ENCODE measurements around the gene SEMA4D.

SEMA4D gene

DNA sequence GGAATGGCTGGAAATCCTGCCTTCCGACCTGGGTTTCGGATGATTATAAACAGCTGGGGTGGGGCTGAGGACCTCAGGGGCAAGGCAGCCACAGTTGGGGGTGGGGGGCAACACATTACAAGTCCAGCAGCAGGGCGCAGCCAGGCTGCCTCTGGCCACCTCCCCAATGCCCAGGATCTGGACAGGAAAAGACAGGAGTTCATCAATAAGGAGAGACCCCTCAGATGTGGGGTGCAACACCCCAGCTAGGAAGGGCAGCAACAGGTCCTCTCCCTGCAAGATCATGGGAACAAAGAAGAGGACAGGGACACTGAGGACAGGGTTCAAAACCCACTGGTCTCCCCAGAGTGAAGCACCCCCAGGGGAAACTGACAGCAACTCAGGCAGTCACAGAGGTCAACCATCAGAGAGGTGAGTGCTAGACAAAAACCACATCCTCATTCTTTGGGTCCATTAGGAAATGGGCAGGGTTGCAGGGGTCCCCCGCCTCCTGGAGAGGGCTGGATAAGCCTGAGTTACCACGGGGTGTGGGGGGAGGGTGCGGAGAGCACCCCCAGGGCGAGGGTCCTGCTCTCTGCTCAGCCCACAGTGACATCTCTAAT, 33.5 kb downstream of the SEMA4D start:
- DNase-seq, result peak; percentile 11

DNA sequence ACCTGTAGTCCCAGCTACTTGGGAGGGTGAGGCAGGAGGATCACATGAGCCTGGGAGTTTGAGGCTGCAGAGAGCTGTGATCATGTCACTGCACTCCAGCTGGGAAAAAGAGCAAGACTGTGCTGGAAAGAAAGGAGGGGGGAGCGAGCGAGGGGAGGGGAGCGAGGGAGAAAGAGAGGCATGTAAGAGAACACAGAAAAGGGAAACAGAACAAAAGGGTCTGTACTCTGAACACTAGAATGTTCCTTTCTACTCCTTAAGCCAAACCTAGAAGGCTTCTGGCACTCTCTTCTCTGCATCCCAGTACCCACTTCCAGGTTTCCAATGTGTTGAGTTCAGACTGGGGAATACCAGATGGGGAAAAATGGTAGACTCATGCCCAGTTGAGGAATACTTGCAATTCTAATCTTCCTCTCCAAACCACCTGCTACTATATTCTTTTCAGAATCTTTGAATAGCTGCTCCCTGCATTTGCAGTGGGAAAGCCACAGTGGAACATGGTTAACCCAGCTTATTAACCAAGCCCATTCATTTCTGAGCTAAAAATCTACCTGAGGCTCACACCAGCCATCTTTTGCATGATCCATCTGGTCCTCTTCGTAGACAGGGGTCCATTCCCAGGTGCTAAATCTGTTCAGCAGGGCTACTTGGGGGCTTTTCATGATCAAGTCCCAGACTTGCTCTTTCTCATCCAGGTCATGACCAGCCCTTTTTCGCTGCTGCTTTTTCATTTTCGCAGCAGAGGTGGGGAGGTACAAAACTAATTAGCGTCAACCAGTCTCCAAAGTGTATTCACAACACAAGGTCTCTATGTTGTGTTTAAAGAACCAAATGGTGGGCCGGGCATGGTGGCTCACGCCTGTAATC, 34.9 kb downstream of the SEMA4D start:
- DNase-seq, result no peak

DNA sequence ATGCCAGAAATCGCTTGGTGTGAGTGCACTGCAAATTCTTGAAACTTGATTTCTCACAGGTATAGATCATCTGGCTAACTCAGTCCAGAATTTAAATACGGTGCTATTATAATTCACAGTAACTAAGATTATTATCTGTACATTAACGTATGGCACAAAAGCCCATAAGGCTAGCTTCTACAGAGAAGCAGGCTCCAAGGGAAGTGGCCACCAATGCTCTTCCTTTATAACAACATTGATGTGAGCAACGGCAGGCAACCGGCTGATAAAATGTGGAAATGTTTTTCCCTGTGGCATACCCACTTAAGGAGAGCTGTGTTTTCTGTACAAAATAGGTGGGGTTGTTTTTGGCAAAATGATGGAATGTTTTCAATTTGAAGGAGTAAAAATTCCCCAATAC, 35.7 kb downstream of the SEMA4D start:
- DNase-seq, result no peak

DNA sequence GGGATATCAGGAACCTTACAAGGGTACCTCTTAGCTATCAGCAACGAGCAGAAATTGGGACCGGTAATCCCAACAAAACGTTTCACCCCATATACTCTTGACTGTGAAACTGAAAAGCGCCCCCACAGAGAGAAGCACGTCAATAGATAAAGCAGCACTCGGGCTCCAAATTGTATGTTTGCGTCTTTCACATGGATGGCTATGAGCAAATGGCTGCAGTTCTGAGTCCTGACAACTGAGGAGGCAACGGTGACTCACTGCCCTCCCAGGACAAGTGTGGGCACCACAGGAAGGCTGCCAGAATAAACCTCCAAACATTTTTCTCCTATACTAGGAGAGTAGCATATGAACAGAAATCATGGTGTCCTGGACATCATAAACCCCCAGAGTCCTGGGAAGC, 36.6 kb downstream of the SEMA4D start:
- no peak for DNase-seq

- DNase-seq, result no peak
Measured at GRCh38 chr9:89460551-89460950, 37.4 kb downstream of the SEMA4D start.

DNA sequence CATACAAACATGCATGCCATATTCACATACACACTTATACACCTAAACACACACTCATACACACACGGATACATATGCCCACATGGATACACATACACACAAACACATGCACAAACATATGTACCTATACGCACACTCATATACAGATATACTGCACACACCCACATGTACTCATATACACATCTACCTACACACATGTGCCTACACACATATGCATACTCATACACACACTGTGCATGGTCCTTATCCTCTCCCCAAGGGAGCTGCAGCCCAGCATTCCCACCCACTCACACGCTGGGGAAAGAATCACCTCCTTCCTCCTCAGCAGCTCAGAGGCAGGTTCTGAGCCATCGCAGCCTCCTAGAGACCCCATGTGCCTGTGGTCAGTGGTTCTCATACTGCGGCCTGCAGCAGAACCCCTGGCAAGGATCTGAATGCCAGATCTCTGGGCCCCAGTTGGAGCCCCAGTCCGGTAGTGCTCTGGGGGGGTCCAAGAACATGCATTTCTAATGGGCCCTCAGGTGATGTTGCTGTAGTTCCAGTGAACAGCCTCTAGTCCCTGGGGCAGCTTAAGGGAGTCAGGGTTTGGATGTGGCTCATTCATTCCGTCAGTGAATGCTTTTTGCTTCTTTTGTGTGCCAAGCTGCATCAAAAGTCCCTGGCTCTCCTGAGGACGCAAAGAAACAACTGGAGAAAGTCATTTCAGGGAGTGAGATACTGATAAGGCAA, 39.0 kb downstream of the SEMA4D start:
- no peak for DNase-seq

DNA sequence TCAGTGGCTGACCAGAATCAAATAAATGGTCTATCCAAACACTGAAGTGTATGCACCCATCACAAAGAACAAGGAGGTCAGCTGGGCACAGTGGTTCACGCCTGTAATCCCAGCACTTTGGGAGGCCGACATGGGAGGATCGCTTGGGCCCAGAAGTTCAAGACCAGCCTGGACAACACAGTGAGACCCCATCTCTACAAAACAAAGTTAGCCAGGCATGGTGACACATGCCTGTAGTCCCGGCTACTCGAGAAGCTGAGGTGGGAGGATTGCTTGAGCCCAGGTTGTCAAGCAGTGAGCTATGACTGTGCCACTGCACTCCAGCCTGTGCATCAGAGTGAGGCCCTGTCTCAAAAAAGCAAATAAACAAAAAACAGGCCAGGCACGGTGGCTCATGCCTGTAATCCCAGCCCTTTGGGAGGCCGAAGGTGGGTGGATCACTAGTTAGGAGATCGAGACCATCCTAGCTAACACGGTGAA, 40.5 kb downstream of the SEMA4D start:
- no peak for DNase-seq

DNA sequence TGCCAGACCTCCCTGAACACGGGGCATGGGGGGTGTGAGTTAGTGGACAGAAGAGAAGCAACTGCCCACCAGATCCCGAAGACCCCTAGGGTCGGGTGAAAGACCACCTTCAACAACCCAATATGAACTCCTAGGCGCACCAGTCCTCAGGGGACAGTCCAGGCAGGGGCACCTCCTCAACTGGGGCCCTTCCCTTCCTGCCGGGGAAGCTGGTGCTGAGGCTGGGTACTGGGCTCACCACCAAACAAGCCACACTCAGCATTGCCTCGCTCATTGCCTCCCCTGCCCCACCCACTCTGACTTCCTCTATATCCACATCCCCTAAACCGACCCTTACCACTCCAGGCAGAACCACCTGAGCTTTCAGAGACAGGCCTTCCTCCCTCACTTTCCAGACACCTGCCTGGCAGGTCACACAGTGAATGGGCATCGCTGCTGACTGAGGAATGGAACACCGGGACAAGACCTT, 42.5 kb downstream of the SEMA4D start:
- DNase-seq, result no peak

GRCh38 chr9:89454498-89455355, 43.2 kb downstream of the SEMA4D start:
- DNase-seq, result no peak

- DNase-seq, result no peak
Measured at GRCh38 chr9:89453452-89453851, 44.5 kb downstream of the SEMA4D start.

DNA sequence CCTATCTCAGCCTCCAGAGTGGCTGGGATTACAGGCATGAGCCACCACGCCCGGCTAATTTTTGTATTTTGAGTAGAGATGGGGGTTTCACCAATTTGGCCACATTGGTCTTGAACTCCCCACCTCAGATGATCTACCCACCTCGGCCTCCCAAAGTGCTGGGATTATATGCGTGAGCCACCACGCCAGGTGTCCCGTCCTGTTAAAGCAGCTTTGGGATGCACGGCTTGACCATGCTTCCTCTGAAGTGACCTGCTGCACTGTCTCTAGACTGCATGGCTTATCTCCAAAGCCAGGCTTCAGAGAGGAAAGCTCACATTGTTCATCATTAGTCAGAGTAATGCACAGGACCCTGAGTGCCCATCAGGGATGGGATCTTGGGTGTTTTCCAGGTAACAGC, 45.4 kb downstream of the SEMA4D start:
- DNase-seq, result no peak

DNA sequence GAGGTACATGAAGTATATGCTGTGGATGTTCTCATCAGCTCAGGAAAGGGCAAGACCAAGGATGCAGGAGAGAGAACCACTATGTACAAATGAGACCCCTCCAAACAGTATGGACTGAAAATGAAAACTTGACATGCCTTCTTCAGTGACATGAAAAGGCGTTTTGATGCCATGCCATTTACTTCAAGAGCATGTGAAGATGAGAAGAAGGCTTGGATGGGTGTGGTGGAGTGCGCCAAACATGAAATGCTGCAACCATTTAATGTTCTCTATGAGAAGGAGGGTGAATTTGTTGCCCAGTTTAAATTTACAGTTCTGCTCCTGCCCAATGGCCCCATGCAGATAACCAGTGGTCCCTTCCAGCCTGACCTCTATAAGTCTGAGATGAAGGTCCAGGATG, 47.7 kb downstream of the SEMA4D start:
- no peak for DNase-seq

- DNase-seq, result no peak
Measured at GRCh38 chr9:89449261-89449671, 48.6 kb downstream of the SEMA4D start.

- no peak for DNase-seq
Measured at GRCh38 chr9:89448821-89449220, 49.1 kb downstream of the SEMA4D start.

GRCh38 chr9:89448381-89448780, 49.5 kb downstream of the SEMA4D start:
- no peak for DNase-seq

DNA sequence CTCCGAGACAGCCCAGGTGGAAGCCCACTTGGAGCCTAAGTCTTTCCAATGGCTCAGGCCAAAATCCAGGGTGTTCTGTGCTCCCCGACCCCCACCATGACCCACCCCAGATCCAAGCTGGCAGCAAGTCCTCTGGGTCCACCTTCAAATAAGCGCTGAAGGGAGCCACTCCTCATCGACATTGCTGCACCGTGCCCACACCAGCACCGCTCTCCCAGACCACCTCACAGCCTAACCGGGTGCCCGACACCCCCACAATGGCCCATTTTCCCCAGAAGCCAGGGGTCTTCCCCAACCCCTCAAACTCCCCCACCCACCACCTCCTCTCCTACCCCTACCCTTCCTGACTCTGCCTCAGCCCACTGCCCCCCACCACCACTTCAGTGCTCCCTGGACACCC, 50.5 kb downstream of the SEMA4D start:
- no peak for DNase-seq

DNA sequence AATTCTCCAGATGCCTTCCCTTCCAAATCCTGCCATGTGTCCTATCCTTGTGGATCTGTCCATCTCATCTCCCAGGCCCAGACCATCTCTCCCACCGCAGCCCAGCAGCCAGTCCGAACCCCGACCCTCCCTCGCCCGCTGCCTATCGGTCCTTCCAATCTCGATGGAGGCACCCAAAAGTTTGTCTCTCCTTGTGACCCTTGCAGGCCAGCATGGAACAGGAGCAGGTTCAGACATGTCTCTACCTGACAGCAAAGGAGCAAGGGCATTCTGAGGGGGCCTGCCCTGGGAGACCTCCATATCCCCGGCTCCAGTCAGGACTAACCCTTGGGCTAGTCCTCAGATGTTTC, 51.0 kb downstream of the SEMA4D start:
- DNase-seq, result no peak

- DNase-seq, result no peak
Measured at GRCh38 chr9:89446261-89446960, 51.5 kb downstream of the SEMA4D start.

DNA sequence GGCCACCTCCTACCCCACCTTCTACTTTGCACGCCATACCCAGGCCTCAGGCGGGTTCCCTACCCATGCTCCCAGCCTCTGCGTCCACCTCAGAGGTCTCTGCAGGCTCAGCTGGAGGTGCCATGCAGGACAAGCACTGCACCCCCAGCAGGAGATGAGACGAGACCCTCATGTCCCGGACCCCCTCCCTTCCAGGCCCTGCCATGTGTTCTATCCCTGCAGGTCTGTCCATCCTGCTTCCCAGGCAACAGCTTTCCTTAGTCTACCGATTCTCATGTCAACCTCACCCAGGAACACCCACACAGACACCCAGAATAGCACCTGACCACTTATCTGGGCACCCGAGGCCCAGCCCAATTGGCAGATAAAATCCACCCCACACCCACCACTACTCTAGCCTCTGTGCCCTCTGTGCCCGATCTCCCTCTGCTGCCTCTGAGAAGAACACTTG, 52.1 kb downstream of the SEMA4D start:
- no peak for DNase-seq

GRCh38 chr9:89444925-89445765, 52.8 kb downstream of the SEMA4D start:
- no peak for DNase-seq

DNA sequence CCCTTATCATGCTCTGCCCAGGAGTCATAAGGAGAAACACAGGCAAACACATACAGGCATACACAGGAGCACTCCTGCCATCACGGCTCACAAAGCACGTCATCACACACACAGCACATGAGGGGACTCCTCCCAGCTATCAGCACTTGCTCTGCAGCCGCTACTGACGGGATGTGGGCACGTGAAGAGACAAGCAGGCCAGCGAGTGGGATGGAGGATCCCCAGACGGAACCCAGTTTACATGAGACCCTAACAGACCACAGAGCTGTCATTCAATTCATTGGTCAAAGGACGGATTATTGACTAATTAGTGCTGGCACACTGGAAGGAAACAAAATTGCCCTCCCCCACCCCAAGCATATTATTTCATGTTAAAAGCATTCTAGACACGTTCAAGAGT, 53.6 kb downstream of the SEMA4D start:
- DNase-seq, result no peak

All from GF-D8 (cell line).